ENCODE data around the gene HEXD. TPM values are rescaled to one million over a fixed set of nuclear protein-coding genes. Genes with fewer than 3 reads are reported as not detected.
"Not testable (repeated sequence)": the region's sequence is repeated elsewhere in the genome, so short reads cannot be mapped to it uniquely, and the experiment has no call there.

The HEXD gene
- total RNA-seq, 3 donors from 2014 or later = 25.3 to 54.6 (median 42.1) TPM

GRCh38 chr17:82372249-82373071 is 45.7 kb upstream of the HEXD start:
- no peak for TF ChIP-seq CTCF (IDR thresholded peaks at IDR 0.05)
- ATAC-seq (peak; percentile 7), DNase-seq (peak in 2 of 3 donors; percentile 22 to 41)
- intact Hi-C loops (cut with DNase I, micrococcal nuclease) = no loop called here
- Histone ChIP-seq H3K4me1 (ENCODE audit: low read depth) (peaks cover 20% of the 10 kb centered on the region), H3K9me3 (no peaks in the 10 kb centered on the region), H3K4me3 (no peak overlapping the region), H3K36me3 (ENCODE audit: low read depth) (no peaks in the 10 kb centered on the region)

- ATAC-seq; intact Hi-C loops (cut with DNase I, micrococcal nuclease): not testable (repeated sequence)
- peaks cover 19% of the 10 kb centered on the region for H3K4me1 ChIP-seq (ENCODE audit: low read depth)
These were observed 45.1 kb upstream of the HEXD start for GRCh38 chr17:82373072-82373452.

GRCh38 chr17:82373731-82374625 is 44.2 kb upstream of the HEXD start:
- H3K9me3 ChIP-seq = no peaks in the 10 kb centered on the region
- ATAC-seq = no peak

More at GRCh38 chr17:82373072-82373452, 45.1 kb upstream of the HEXD start:
- H3K36me3 ChIP-seq (ENCODE audit: low read depth); DNase-seq; H3K4me3 ChIP-seq; H3K9me3 ChIP-seq: not testable (repeated sequence)

GRCh38 chr17:82374626-82375331 is 43.4 kb upstream of the HEXD start:
- no peak for ATAC-seq
- H3K4me3 ChIP-seq = no peak overlapping the region
- intact Hi-C loops (cut with DNase I, micrococcal nuclease) = no loop called here

More at GRCh38 chr17:82373731-82374625, 44.2 kb upstream of the HEXD start:
- TF ChIP-seq CTCF (IDR thresholded peaks at IDR 0.05) = no peak
- Histone ChIP-seq H3K36me3 (ENCODE audit: low read depth) (no peaks in the 10 kb centered on the region), H3K4me1 (ENCODE audit: low read depth) (peaks cover 19% of the 10 kb centered on the region), H3K4me3 (no peak overlapping the region)
- intact Hi-C loops (cut with DNase I, micrococcal nuclease) = no loop called here
- DNase-seq = no peak

GRCh38 chr17:82375359-82376041 is 42.6 kb upstream of the HEXD start:
- H3K4me1 ChIP-seq (ENCODE audit: low read depth) = peaks cover 14% of the 10 kb centered on the region
- DNase-seq (peak in 1 of 3 donors; percentile 43), ATAC-seq (no peak)
- no peaks in the 10 kb centered on the region for H3K9me3 ChIP-seq
- intact Hi-C loops (cut with DNase I, micrococcal nuclease) = no loop called here
- no peak overlapping the region for H3K4me3 ChIP-seq
- no peak for TF ChIP-seq CTCF (IDR thresholded peaks at IDR 0.05)
- no peaks in the 10 kb centered on the region for H3K36me3 ChIP-seq (ENCODE audit: low read depth)

More at GRCh38 chr17:82374626-82375331, 43.4 kb upstream of the HEXD start:
- no peak for TF ChIP-seq CTCF (IDR thresholded peaks at IDR 0.05)
- peak in 1 of 3 donors; percentile 49 for DNase-seq
- Histone ChIP-seq H3K4me1 (ENCODE audit: low read depth) (peaks cover 19% of the 10 kb centered on the region), H3K36me3 (ENCODE audit: low read depth) (no peaks in the 10 kb centered on the region), H3K9me3 (no peaks in the 10 kb centered on the region)

Measured in mucosa of descending colon (tissue), 3 donors.